ENCODE results near the gene RNF43.

- no peak for TF ChIP-seq CTCF (IDR thresholded peaks at IDR 0.05)
- no peak for TF ChIP-seq EZH2 (IDR thresholded peaks at IDR 0.05)
Measured at GRCh38 chr17:58436245-58436644, 18.9 kb upstream of the RNF43 start.

Data from neural progenitor cell (in vitro differentiated cells).